Suppressor macrophage treated with lipopolysaccharide for 1 hour (primary cell): ENCODE results near the gene INTS6.
A peak's percentile ranks its signal among the peaks of the same experiment; 100 is the strongest.

ENCODE experiments used
- DNase-seq, 3 donors: peaks; one replicate each; pipeline ENCODE4 v3.0.0-alpha.2; 2020 to 2022

INTS6 gene

GRCh38 chr13:51452361-51453206 lies at the start of gene INTS6:
TSS of gene INTS6 (minus strand) at chr13:51453036. CDS start at chr13:51452525, 511 bp downstream.
- DNase-seq: peak; percentile 100

- peak; percentile 56 to 79 (median 68) for DNase-seq
These were observed 49.4 kb upstream of the INTS6 start for GRCh38 chr13:51502153-51502651.

GRCh38 chr13:51501592-51502152 lies 48.8 kb upstream of the INTS6 start:
- no peak for DNase-seq

- peak in 1 of 3 donors; percentile 12 for DNase-seq
These were observed 48.3 kb upstream of the INTS6 start for GRCh38 chr13:51501096-51501495.

GRCh38 chr13:51500687-51501086 lies 47.9 kb upstream of the INTS6 start:
- DNase-seq: no peak

- no peak for DNase-seq
These were observed 47.0 kb upstream of the INTS6 start for GRCh38 chr13:51499841-51500240.

GRCh38 chr13:51495316-51495715 lies 42.5 kb upstream of the INTS6 start:
- DNase-seq: no peak

GRCh38 chr13:51494156-51494555 lies 41.3 kb upstream of the INTS6 start:
- DNase-seq: no peak

- DNase-seq: no peak
These were observed 35.4 kb upstream of the INTS6 start for GRCh38 chr13:51488212-51488611.

GRCh38 chr13:51481656-51482055 lies 28.8 kb upstream of the INTS6 start:
- DNase-seq: peak; percentile 20 to 37 (median 21)

- peak; percentile 57 to 89 (median 85) for DNase-seq
These were observed 26.3 kb upstream of the INTS6 start for GRCh38 chr13:51479199-51479523.

- DNase-seq: no peak
These were observed 25.8 kb upstream of the INTS6 start for GRCh38 chr13:51478418-51479198.

- no peak for DNase-seq
These were observed 25.0 kb upstream of the INTS6 start for GRCh38 chr13:51477653-51478324.

GRCh38 chr13:51477149-51477548 lies 24.3 kb upstream of the INTS6 start:
- DNase-seq: no peak

- no peak for DNase-seq
These were observed 23.1 kb upstream of the INTS6 start for GRCh38 chr13:51475727-51476501.

GRCh38 chr13:51469790-51470189 lies 17.0 kb upstream of the INTS6 start:
- DNase-seq: no peak

GRCh38 chr13:51467730-51468129 lies 14.9 kb upstream of the INTS6 start:
- no peak for DNase-seq

- DNase-seq: no peak
These were observed 12.3 kb upstream of the INTS6 start for GRCh38 chr13:51465124-51465523.

- peak; percentile 25 to 43 (median 40) for DNase-seq
These were observed 4.4 kb upstream of the INTS6 start for GRCh38 chr13:51457086-51457815.

GRCh38 chr13:51456510-51456909 lies 3.7 kb upstream of the INTS6 start:
- no peak for DNase-seq

GRCh38 chr13:51455532-51455931 lies 2.7 kb upstream of the INTS6 start:
- DNase-seq: no peak
